Calu3 (cell line): ENCODE measurements around the gene MGP. TPM values are rescaled to one million over a fixed set of nuclear protein-coding genes. Genes with fewer than 3 reads are reported as not detected.

Experiments used
- Bru-seq: library from RNA; stranded (reverse); fragments of 400-500 nt; gene quantifications from one replicate; lab custom pipeline; 2021; lab: Mats Ljungman, UMichigan
- BruChase-seq, 2 experiments: library from RNA; stranded (reverse); fragments of 400-500 nt; gene quantifications; one replicate each; lab custom pipeline; 2021; lab: Mats Ljungman, UMichigan
- BruUV-seq: library from RNA; stranded (reverse); fragments of 400-500 nt; replicated peaks from 2 replicates; lab custom pipeline; 2021; lab: Mats Ljungman, UMichigan
- CTCF ChIA-PET: fragments of 300-600 bp; sonication (Branson Sonifier 250); formaldehyde crosslinking; loops from one replicate; lab custom pipeline; 2022; ENCODE audit warnings: antibody characterized with exemption; lab: Charles Lee
- DNase-seq: peaks from one replicate; pipeline ENCODE4 v3.0.0; 2022
- H3K27ac Mint-ChIP-seq: one replicate; pipeline ENCODE4 v1.8.0; 2022; ENCODE audit warnings: mixed read lengths; ENCODE audit not compliant: unreplicated experiment
- H3K27me3 Mint-ChIP-seq: one replicate; pipeline ENCODE4 v1.8.0; 2022; ENCODE audit warnings: mixed read lengths; ENCODE audit not compliant: unreplicated experiment
- H3K36me3 Mint-ChIP-seq: one replicate; pipeline ENCODE4 v1.8.0; 2022; ENCODE audit warnings: mild to moderate bottlenecking, moderate library complexity, mixed read lengths; ENCODE audit not compliant: insufficient read depth, unreplicated experiment
- H3K4me1 Mint-ChIP-seq: one replicate; pipeline ENCODE4 v1.8.0; 2022; ENCODE audit warnings: mild to moderate bottlenecking, low read depth, mixed read lengths; ENCODE audit not compliant: unreplicated experiment
- H3K4me3 Mint-ChIP-seq: one replicate; pipeline ENCODE4 v1.8.0; 2022; ENCODE audit warnings: mild to moderate bottlenecking, low read depth, moderate library complexity, mixed read lengths; ENCODE audit not compliant: unreplicated experiment
- H3K9me3 Mint-ChIP-seq: one replicate; pipeline ENCODE4 v1.8.0; 2022; ENCODE audit warnings: low read depth, mixed read lengths; ENCODE audit not compliant: unreplicated experiment
- intact Hi-C: fragments of 100-400 bp; cut with micrococcal nuclease; formaldehyde crosslinking; loops from one replicate; pipeline ENCODE4 v1.10.0; 2022; ENCODE audit not compliant: unreplicated experiment
- long read RNA-seq: library from polyadenylated mRNA; stranded (forward); transcript quantifications from one replicate; pipeline ENCODE4 v2.0.0, GENCODE V29; 2022
- total RNA-seq: library from RNA; stranded (reverse); gene quantifications from 2 replicates; pipeline ENCODE4 v1.2.3, GENCODE V29; 2022
- TF ChIP-seq, protein P1 (sequence below): fragments of 200-600 bp; IDR thresholded peaks from one replicate; pipeline ENCODE4 v1.8.0; 2022; ENCODE audit warnings: antibody characterized with exemption; ENCODE audit not compliant: unreplicated experiment

MGP gene
- total RNA-seq (0.64 TPM in 1 of 2 replicates, not detected in the other), Bru-seq, nascent RNA (not detected), BruChase-seq, experiment 1, labeled RNA remaining after a 6-hour chase (percentile 10 among the genes with signal in this experiment), BruChase-seq, experiment 2, labeled RNA remaining after a 2-hour chase (not detected)
- long read RNA-seq: 0 reads

GRCh38 chr12:14885718-14886221 is at the start of gene MGP:
Gene MGP (minus strand): TSS chr12:14885854. CDS start chr12:14885791, 63 bp downstream.
- Mint-ChIP-seq H3K4me1 (peaks cover 38% of the 10 kb centered on the region), H3K36me3 (no peaks in the 10 kb centered on the region), H3K4me3 (no peak within 1 kb of the TSS), H3K27ac (no peak within 1 kb of the TSS), H3K27me3 (no peaks in the 10 kb centered on the region), H3K9me3 (no peaks in the 10 kb centered on the region)
- no peak for DNase-seq
- intact Hi-C loops: loop anchor here (5.0 kb wide), 1 partner anchor 38 kb away; no protein-coding TSS in a partner anchor
- BruUV-seq: no TSS peak
- TF ChIP-seq, protein P1, sequence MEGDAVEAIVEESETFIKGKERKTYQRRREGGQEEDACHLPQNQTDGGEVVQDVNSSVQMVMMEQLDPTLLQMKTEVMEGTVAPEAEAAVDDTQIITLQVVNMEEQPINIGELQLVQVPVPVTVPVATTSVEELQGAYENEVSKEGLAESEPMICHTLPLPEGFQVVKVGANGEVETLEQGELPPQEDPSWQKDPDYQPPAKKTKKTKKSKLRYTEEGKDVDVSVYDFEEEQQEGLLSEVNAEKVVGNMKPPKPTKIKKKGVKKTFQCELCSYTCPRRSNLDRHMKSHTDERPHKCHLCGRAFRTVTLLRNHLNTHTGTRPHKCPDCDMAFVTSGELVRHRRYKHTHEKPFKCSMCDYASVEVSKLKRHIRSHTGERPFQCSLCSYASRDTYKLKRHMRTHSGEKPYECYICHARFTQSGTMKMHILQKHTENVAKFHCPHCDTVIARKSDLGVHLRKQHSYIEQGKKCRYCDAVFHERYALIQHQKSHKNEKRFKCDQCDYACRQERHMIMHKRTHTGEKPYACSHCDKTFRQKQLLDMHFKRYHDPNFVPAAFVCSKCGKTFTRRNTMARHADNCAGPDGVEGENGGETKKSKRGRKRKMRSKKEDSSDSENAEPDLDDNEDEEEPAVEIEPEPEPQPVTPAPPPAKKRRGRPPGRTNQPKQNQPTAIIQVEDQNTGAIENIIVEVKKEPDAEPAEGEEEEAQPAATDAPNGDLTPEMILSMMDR: no peak
- CTCF ChIA-PET: no interaction called here

GRCh38 chr12:14935031-14935430 is 49.4 kb upstream of the MGP start:
- intact Hi-C loops: no loop called here
- Mint-ChIP-seq H3K4me3 (no peak overlapping the region), H3K9me3 (peaks cover 4% of the 10 kb centered on the region), H3K27me3 (no peaks in the 10 kb centered on the region), H3K27ac (peak overlapping the region; percentile 77), H3K36me3 (peaks cover 7% of the 10 kb centered on the region), H3K4me1 (peaks cover 53% of the 10 kb centered on the region)
- TF ChIP-seq, protein P1: no peak
- BruUV-seq: no TSS peak
- CTCF ChIA-PET: interaction anchor here (1.0 kb wide), 1 partner anchor 60 kb away, joined by 3 read pairs; no protein-coding TSS in a partner anchor
- DNase-seq: no peak

- Mint-ChIP-seq H3K4me3 (no peak overlapping the region), H3K9me3 (peaks cover 4% of the 10 kb centered on the region), H3K27ac (peak overlapping the region; percentile 77), H3K36me3 (peaks cover 7% of the 10 kb centered on the region), H3K4me1 (peaks cover 53% of the 10 kb centered on the region), H3K27me3 (no peaks in the 10 kb centered on the region)
- no peak for DNase-seq
- no TSS peak for BruUV-seq
- intact Hi-C loops: loop anchor here (5.0 kb wide), 2 partner anchors 53 to 87 kb away; no protein-coding TSS in a partner anchor
- TF ChIP-seq, protein P1: no peak
- CTCF ChIA-PET: interaction anchor here (1.0 kb wide), 1 partner anchor 61 kb away, joined by 3 read pairs; no protein-coding TSS in a partner anchor
Observed at GRCh38 chr12:14934511-14934910, 48.9 kb upstream of the MGP start.

- Mint-ChIP-seq H3K36me3 (peaks cover 15% of the 10 kb centered on the region), H3K27ac (peak overlapping the region; percentile 80), H3K4me3 (no peak overlapping the region), H3K4me1 (peaks cover 74% of the 10 kb centered on the region), H3K27me3 (no peaks in the 10 kb centered on the region), H3K9me3 (peaks cover 4% of the 10 kb centered on the region)
- CTCF ChIA-PET: interaction anchor here (0.5 to 0.7 kb wide), 4 partner anchors 22 to 917 kb away, joined by 3 to 4 read pairs (median 4); no protein-coding TSS in a partner anchor
- intact Hi-C loops: loop anchor here (5.0 kb wide), 2 partner anchors 55 to 85 kb away; no protein-coding TSS in a partner anchor
- TF ChIP-seq, protein P1: no peak
- no TSS peak for BruUV-seq
- no peak for DNase-seq
Observed at GRCh38 chr12:14931791-14932560, 46.3 kb upstream of the MGP start.
